ENCODE measurements around the gene C1orf174.

DNA sequence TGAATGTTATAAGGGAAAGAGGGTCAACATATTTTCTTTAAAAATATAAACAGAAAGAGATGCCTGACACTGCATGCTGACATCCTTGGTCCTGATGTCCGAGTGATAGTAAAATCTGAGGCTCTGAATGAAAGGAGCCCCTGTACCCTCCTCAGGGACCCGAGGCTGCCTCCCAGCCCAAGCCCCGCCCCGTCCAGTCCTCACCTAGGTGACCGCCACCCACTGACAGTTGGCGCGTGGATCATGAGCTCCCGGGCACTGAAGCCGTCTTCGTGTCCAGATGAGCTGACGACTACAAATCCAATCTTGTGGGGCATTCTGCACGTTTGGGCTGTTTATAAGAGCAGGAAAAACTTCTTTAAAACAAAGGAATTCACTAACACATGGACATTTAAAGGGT is 48.0 kb downstream of the C1orf174 start:
- TF ChIP-seq EZH2phosphoT487 (IDR thresholded peaks at IDR 0.05; ENCODE audit: low read length): no peak
- TF ChIP-seq, protein P1, sequence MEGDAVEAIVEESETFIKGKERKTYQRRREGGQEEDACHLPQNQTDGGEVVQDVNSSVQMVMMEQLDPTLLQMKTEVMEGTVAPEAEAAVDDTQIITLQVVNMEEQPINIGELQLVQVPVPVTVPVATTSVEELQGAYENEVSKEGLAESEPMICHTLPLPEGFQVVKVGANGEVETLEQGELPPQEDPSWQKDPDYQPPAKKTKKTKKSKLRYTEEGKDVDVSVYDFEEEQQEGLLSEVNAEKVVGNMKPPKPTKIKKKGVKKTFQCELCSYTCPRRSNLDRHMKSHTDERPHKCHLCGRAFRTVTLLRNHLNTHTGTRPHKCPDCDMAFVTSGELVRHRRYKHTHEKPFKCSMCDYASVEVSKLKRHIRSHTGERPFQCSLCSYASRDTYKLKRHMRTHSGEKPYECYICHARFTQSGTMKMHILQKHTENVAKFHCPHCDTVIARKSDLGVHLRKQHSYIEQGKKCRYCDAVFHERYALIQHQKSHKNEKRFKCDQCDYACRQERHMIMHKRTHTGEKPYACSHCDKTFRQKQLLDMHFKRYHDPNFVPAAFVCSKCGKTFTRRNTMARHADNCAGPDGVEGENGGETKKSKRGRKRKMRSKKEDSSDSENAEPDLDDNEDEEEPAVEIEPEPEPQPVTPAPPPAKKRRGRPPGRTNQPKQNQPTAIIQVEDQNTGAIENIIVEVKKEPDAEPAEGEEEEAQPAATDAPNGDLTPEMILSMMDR (IDR thresholded peaks at IDR 0.05; ENCODE audit: low read length): no peak
- TF ChIP-seq EZH2 (optimal IDR thresholded peaks at IDR 0.05; ENCODE audit: low read depth, low read length): no peak

Measured in MM.1S (cell line).